Stromal cell of bone marrow (primary cell): ENCODE data around the gene FXR1.

Source experiments
- DNase-seq: peaks from one replicate; pipeline ENCODE4 v3.0.0-alpha.2; 2012; ENCODE audit warnings: low read depth

Gene FXR1

GRCh38 chr3:181008796-181009195, 96.3 kb downstream of the FXR1 start:
- DNase-seq: no peak

GRCh38 chr3:181009225-181009624, 96.8 kb downstream of the FXR1 start:
- no peak for DNase-seq

- no peak for DNase-seq
Measured at GRCh38 chr3:181017690-181018089, 105.2 kb downstream of the FXR1 start.

GRCh38 chr3:181025204-181025603, 112.7 kb downstream of the FXR1 start:
- DNase-seq: no peak

GRCh38 chr3:181030948-181031347, 118.5 kb downstream of the FXR1 start:
- no peak for DNase-seq
